Activated T-helper 17 cell treated with anti-CD3 and anti-CD28 coated beads, Interleukin-2, amount 50 U/mL, for 72 hours (primary cell): ENCODE data around the gene SPATS2. TPM values are rescaled to one million over a fixed set of nuclear protein-coding genes. Genes with fewer than 3 reads are reported as not detected.
A peak's percentile ranks its signal among the peaks of the same experiment; 100 is the strongest.
"Not testable (repeated sequence)": the region's sequence is repeated elsewhere in the genome, so short reads cannot be mapped to it uniquely, and the experiment has no call there.

Source experiments
- ATAC-seq: fragments of 150-1000 bp; cut with Tn5 transposase; replicated peaks from 2 replicates; pipeline ENCODE4 v1.10.0; 2021; ENCODE audit warnings: mild to moderate bottlenecking, moderate library complexity
- H3K27ac Mint-ChIP-seq: one replicate; pipeline ENCODE4 v1.8.0; 2022; ENCODE audit warnings: mixed read lengths
- H3K27me3 Mint-ChIP-seq: one replicate; pipeline ENCODE4 v1.8.0; 2022; ENCODE audit warnings: mixed read lengths
- H3K36me3 Mint-ChIP-seq: one replicate; pipeline ENCODE4 v1.8.0; 2022; ENCODE audit warnings: low read depth, mild to moderate bottlenecking, mixed read lengths
- H3K4me1 Mint-ChIP-seq: one replicate; pipeline ENCODE4 v1.8.0; 2022; ENCODE audit warnings: mixed read lengths
- H3K4me3 Mint-ChIP-seq: one replicate; pipeline ENCODE4 v1.8.0; 2022; ENCODE audit warnings: mild to moderate bottlenecking, mixed read lengths
- H3K9me3 Mint-ChIP-seq: one replicate; pipeline ENCODE4 v1.8.0; 2022; ENCODE audit warnings: mixed read lengths
- total RNA-seq, 2 donors: library from RNA; stranded (reverse); gene quantifications; one replicate each; pipeline ENCODE4 v1.2.3, GENCODE V29; 2022

SPATS2 gene
- total RNA-seq, 2 donors from 2014 or later = 15.3 to 16.9 TPM

DNA sequence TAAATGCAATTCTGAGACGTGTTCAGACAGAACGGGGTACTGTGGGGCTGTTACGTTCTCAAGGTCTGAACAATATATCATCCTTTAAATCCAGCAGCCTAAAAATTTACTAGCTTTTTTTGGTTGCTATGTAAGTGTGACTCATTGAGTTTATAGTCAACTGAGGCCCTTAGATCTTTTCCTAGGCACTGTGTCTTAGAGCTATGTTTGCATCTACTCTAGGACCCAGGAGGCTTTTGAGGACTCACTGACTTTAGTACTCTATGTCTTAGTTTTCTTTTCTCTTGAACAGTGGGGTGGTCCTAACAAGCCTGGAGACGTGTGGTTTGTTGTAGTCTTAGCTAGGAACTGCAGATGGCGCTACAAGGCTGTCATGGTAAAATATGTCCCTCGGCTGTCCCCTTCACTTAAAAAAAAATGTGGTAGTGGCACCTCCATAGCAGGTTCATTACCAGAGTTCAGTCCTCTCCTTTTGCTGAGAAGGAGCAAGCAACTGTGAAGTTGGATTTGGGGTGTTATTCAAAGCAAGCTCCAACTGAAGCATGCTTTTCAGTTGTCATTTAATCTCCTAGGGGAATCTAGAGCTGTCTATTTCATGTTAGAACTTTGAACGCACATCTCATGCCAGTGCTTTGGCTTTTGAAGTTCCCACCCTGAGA is 8.7 kb upstream of the SPATS2 start:
- Mint-ChIP-seq H3K9me3 (no peaks in the 10 kb centered on the region), H3K27me3 (peaks cover 19% of the 10 kb centered on the region), H3K4me3 (no peak overlapping the region), H3K4me1 (no peaks in the 10 kb centered on the region), H3K36me3 (no peaks in the 10 kb centered on the region), H3K27ac (no peak overlapping the region)
- peak; percentile 76 for ATAC-seq

- ATAC-seq = no peak
- H3K4me3 Mint-ChIP-seq = no peak overlapping the region
- H3K4me1 Mint-ChIP-seq = no peaks in the 10 kb centered on the region
Observed at GRCh38 chr12:49359671-49360070, 7.6 kb upstream of the SPATS2 start.

DNA sequence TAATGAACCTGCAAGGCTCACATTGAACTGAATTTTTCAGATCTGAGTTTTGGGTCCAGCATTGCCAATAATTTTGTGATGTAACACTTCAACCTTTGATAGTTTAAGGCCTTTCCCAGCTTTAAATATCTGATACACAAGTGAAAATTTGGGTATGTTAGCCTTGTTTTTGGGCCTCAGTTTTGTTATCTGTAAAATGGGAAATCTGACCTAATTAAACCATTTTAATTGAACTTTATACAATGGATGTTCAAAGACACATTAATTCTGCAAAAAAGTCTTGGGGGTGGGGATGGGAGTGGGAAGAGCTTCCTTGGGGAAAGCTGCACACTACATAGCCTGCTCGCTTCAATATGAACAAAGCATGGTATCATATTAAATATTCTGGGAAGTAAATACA is 5.2 kb upstream of the SPATS2 start:
- Mint-ChIP-seq H3K27ac (no peak overlapping the region), H3K27me3 (peaks cover 10% of the 10 kb centered on the region), H3K9me3 (no peaks in the 10 kb centered on the region), H3K36me3 (no peaks in the 10 kb centered on the region), H3K4me1 (peaks cover 5% of the 10 kb centered on the region), H3K4me3 (no peak overlapping the region)
- no peak for ATAC-seq

More at GRCh38 chr12:49359671-49360070, 7.6 kb upstream of the SPATS2 start:
- Mint-ChIP-seq H3K9me3 (no peaks in the 10 kb centered on the region), H3K36me3 (no peaks in the 10 kb centered on the region), H3K27ac (no peak overlapping the region), H3K27me3 (peaks cover 15% of the 10 kb centered on the region)

GRCh38 chr12:49364989-49365388 is 2.3 kb upstream of the SPATS2 start:
- Mint-ChIP-seq H3K9me3 (no peaks in the 10 kb centered on the region), H3K36me3 (peaks cover 5% of the 10 kb centered on the region), H3K4me3 (no peak overlapping the region), H3K4me1 (peaks cover 24% of the 10 kb centered on the region), H3K27ac (no peak overlapping the region), H3K27me3 (no peaks in the 10 kb centered on the region)
- ATAC-seq = no peak

DNA sequence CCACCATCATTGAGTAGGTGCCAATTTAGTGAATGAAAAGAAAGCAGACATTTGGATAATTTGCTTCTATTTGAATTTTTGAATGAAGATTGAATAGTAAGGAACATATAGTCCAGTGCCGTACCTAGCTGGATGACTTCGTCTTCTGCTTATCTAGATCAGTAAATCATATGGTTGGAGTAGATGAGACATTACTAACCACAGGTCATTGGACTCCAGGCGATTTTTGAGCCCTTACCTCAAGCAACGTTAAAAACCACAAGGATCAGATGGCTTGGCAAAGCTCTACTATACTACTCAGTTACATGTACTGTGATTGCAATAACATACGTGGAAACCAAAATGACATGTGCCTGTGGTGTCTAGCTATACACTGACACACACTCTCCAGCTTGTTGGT is 1.7 kb upstream of the SPATS2 start:
- Mint-ChIP-seq H3K4me3 (peak overlapping the region; percentile 91), H3K4me1 (peaks cover 24% of the 10 kb centered on the region), H3K9me3 (no peaks in the 10 kb centered on the region), H3K36me3 (peaks cover 5% of the 10 kb centered on the region), H3K27ac (peak overlapping the region; percentile 83), H3K27me3 (no peaks in the 10 kb centered on the region)
- no peak for ATAC-seq

- H3K36me3 Mint-ChIP-seq = peaks cover 5% of the 10 kb centered on the region
- H3K4me1 Mint-ChIP-seq = peaks cover 24% of the 10 kb centered on the region
- H3K27me3 Mint-ChIP-seq = no peaks in the 10 kb centered on the region
- H3K9me3 Mint-ChIP-seq = no peaks in the 10 kb centered on the region
- H3K4me3 Mint-ChIP-seq = peak overlapping the region; percentile 91
- peak; percentile 14 for ATAC-seq
- peak overlapping the region; percentile 83 for H3K27ac Mint-ChIP-seq
Observed at GRCh38 chr12:49366096-49366651, 1.1 kb upstream of the SPATS2 start.

GRCh38 chr12:49366652-49367380 is 446 bp upstream of the SPATS2 start:
- H3K27me3 Mint-ChIP-seq = no peaks in the 10 kb centered on the region
- H3K9me3 Mint-ChIP-seq = no peaks in the 10 kb centered on the region
- H3K36me3 Mint-ChIP-seq = peaks cover 5% of the 10 kb centered on the region
- peak overlapping the region; percentile 83 for H3K27ac Mint-ChIP-seq
- H3K4me3 Mint-ChIP-seq = peak overlapping the region; percentile 91
- ATAC-seq = peak; percentile 91
- H3K4me1 Mint-ChIP-seq = peaks cover 24% of the 10 kb centered on the region

DNA sequence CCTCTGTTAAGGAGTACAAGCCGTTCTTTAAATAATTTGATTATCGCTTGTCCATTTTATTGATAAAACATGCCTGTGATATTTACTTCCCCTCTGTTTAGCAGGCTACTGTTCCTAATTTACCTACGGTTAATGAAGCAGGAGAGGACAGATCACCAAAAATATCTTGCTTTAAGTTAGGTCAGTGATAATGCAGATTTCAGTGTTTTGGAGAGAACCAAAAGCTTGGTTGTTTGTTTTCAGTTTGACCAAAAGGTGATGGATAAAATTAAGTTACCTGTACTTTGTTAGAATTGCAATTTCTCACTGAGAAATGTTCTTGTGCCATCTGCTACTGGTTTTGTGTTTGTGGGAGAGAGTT is 958 bp downstream of the SPATS2 start:
- Mint-ChIP-seq H3K36me3 (peaks cover 5% of the 10 kb centered on the region), H3K4me3 (peak overlapping the region; percentile 91), H3K4me1 (peaks cover 24% of the 10 kb centered on the region), H3K27ac (peak overlapping the region; percentile 83), H3K9me3 (no peaks in the 10 kb centered on the region), H3K27me3 (no peaks in the 10 kb centered on the region)
- ATAC-seq = no peak

GRCh38 chr12:49369411-49370145 is 2.3 kb downstream of the SPATS2 start:
- Mint-ChIP-seq H3K27ac (no peak overlapping the region), H3K4me1 (peaks cover 24% of the 10 kb centered on the region), H3K4me3 (peak overlapping the region; percentile 17)

GRCh38 chr12:49370539-49370938 is 3.3 kb downstream of the SPATS2 start:
- H3K36me3 Mint-ChIP-seq = peaks cover 5% of the 10 kb centered on the region
- no peaks in the 10 kb centered on the region for H3K27me3 Mint-ChIP-seq
- no peaks in the 10 kb centered on the region for H3K9me3 Mint-ChIP-seq
- H3K27ac Mint-ChIP-seq = no peak overlapping the region
- H3K4me3 Mint-ChIP-seq = no peak overlapping the region
- no peak for ATAC-seq
- H3K4me1 Mint-ChIP-seq = peaks cover 25% of the 10 kb centered on the region

More at GRCh38 chr12:49369411-49370145, 2.3 kb downstream of the SPATS2 start:
- no peak for ATAC-seq
- Mint-ChIP-seq H3K9me3 (no peaks in the 10 kb centered on the region), H3K36me3 (peaks cover 5% of the 10 kb centered on the region), H3K27me3 (no peaks in the 10 kb centered on the region)

GRCh38 chr12:49375406-49375805 is 8.1 kb downstream of the SPATS2 start:
- Mint-ChIP-seq H3K27ac (peak overlapping the region; percentile 0), H3K4me1 (peaks cover 4% of the 10 kb centered on the region), H3K9me3 (no peaks in the 10 kb centered on the region), H3K4me3 (no peak overlapping the region), H3K36me3 (no peaks in the 10 kb centered on the region), H3K27me3 (no peaks in the 10 kb centered on the region)
- peak; percentile 71 for ATAC-seq

GRCh38 chr12:49377386-49377785 is 10.1 kb downstream of the SPATS2 start:
- ATAC-seq = no peak

DNA sequence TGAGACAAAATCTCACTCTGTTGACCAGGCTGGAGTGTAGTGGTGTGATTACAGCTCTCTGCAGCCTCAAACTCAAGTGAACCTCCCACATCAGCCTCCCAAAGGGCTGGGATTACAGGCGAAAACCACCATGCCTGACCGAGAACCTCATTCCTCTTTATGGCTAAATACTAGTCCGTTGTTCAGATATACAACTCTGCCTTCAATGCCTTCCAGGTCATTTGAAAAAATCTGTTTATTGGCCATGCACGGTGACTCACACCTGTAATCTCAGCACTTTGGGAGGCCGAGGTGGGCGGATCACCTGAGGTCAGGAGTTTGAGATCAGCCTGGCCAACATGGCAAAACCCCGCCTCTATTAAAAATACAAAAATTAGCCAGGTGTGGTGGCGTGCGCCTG is 12.9 kb downstream of the SPATS2 start:
- not testable (repeated sequence) for H3K27ac Mint-ChIP-seq

More at GRCh38 chr12:49377386-49377785, 10.1 kb downstream of the SPATS2 start:
- Mint-ChIP-seq H3K36me3 (no peaks in the 10 kb centered on the region), H3K4me3 (no peak overlapping the region), H3K27me3 (no peaks in the 10 kb centered on the region), H3K9me3 (no peaks in the 10 kb centered on the region), H3K4me1 (peaks cover 4% of the 10 kb centered on the region), H3K27ac (no peak overlapping the region)

DNA sequence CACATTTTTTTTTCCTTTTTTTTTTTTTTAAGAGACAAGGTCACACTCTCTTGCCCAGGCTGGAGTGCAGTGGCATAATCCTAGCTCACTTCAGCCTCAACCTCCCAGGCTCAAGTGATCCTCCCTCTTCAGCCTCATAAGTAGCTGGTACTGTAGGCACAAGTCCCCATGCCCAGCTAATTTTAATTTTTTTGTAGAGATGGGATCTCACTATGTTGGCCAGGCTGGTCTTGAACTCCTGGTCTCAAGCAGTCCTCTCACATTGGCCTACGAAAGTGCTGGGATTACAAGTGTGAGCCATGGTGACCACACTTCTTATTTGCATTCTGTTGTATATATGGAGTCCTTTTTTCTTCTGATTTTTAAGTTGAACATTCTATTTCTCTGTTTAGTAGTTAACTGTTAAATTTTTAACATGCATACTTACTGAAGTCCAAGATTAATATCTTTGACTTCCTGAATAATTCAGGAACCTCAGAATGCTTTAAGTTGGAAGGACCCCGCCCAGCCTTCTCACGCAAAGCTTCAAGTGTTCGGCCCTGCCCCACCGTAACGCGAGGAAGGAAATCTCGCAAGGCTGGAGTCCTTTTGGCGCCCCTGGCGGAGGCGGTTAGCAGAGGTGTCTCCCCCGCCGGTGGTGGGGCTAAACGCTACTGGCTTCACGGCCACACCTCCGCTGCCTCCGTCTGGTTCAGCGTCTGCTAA is 21.6 kb downstream of the SPATS2 start:
- H3K27ac Mint-ChIP-seq = no peak overlapping the region
- H3K27me3 Mint-ChIP-seq = no peaks in the 10 kb centered on the region
- ATAC-seq = peak; percentile 63
- H3K9me3 Mint-ChIP-seq = no peaks in the 10 kb centered on the region
- H3K4me1 Mint-ChIP-seq = peaks cover 6% of the 10 kb centered on the region
- H3K36me3 Mint-ChIP-seq = no peaks in the 10 kb centered on the region
- peak overlapping the region; percentile 3 for H3K4me3 Mint-ChIP-seq

More for the DNA sequence above, 12.9 kb downstream of the SPATS2 start:
- H3K9me3 Mint-ChIP-seq, H3K4me1 Mint-ChIP-seq, H3K36me3 Mint-ChIP-seq, H3K27me3 Mint-ChIP-seq, H3K4me3 Mint-ChIP-seq, ATAC-seq: not testable (repeated sequence)
